ENCODE measurements around the gene GTPBP1. TPM values are rescaled to one million over a fixed set of nuclear protein-coding genes. Genes with fewer than 3 reads are reported as not detected.

The GTPBP1 gene
- total RNA-seq, 1 experiment from 2014 or later, result 108 TPM

DNA sequence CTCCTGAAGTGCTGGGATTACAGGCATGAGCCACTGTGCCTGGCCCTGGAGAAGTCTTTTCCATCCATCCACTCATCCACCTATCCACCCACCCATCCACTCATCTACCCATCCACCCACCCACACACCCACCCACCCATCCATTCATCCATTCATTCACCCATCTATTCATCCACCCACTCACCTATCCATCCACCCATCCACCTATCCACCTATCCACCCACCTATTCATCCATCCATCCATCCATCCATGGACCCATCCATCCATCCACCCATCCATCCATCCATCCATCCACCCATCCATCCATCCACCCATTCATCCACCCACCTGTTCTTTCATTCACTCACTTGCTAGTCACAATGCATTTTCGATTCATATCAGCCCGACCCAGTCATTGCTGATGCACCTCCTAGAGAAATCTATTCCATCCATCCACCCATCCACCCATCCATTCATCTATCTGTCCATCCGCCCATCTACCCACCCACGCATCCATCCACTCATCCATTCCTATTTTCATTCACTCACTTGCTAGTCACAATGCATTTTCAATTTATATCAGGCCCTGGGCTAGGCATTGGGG, 67.7 kb downstream of the GTPBP1 start:
- Mint-ChIP-seq H3K4me3 (no peak overlapping the region), H3K4me1 (peaks cover 4 to 17% of the 10 kb centered on the region in 2 experiments), H3K9me3 (no peaks in the 10 kb centered on the region), H3K27ac (no peak overlapping the region), H3K36me3 (ENCODE audit: insufficient read depth in 1 of 3, low read depth in 3 of 3) (no peaks in the 10 kb centered on the region), H3K27me3 (ENCODE audit: low read depth) (peaks cover 2% of the 10 kb centered on the region)
- no peak overlapping the region for H3K23ac ChIP-seq (ENCODE audit: insufficient read length, low read depth, low read length)
- H3K79me1 ChIP-seq (ENCODE audit: insufficient read depth, low read depth, low read length, poor library complexity, severe bottlenecking), result no peaks in the 10 kb centered on the region
- no peak overlapping the region for H2BK12ac ChIP-seq (ENCODE audit: insufficient read length, low read depth, low read length)
- no peaks in the 10 kb centered on the region for H3K79me2 ChIP-seq (ENCODE audit: insufficient read depth, low read length)
- no peak overlapping the region for H2BK5ac ChIP-seq (ENCODE audit: insufficient read length, low read length)
- WGBS (ENCODE audit: extremely low coverage, insufficient read length, low lambda C conversion rate), result no CpG with 5 or more reads among the region's 4 CpGs
- H3K18ac ChIP-seq (ENCODE audit: insufficient read length, low read depth, low read length), result no peak overlapping the region
- H4K5ac ChIP-seq (ENCODE audit: insufficient read length, low read depth, low read length), result no peak overlapping the region
- no peak overlapping the region for H4K91ac ChIP-seq (ENCODE audit: insufficient read length, low read depth, low read length)
- no peak overlapping the region for H3K14ac ChIP-seq (ENCODE audit: insufficient read depth, low read length)
- no peak overlapping the region for H3K4me2 ChIP-seq (ENCODE audit: insufficient read depth, insufficient read length, low read length)
- H3K56ac ChIP-seq (ENCODE audit: insufficient read length, low read depth, low read length), result no peak overlapping the region
- H2BK120ac ChIP-seq (ENCODE audit: low read depth, low read length, poor library complexity, severe bottlenecking), result no peak overlapping the region
- no peaks in the 10 kb centered on the region for H4K20me1 ChIP-seq (ENCODE audit: control insufficient read depth, insufficient read depth, insufficient read length)
- no peak overlapping the region for H3K9ac ChIP-seq (ENCODE audit: extremely low read depth, insufficient read length, low read length)
- H2AK5ac ChIP-seq (ENCODE audit: insufficient read length, low read length), result no peak overlapping the region
- no peak overlapping the region for H3T11ph ChIP-seq (ENCODE audit: low read length)
- no peaks in the 10 kb centered on the region for H3K9me3 ChIP-seq (ENCODE audit: control insufficient read depth, low read depth, low read length)
- H2BK20ac ChIP-seq (ENCODE audit: low read depth, low read length, poor library complexity, severe bottlenecking), result no peak overlapping the region
- no peak overlapping the region for H2AFZ ChIP-seq (ENCODE audit: low read length)
- no peak overlapping the region for H3K4ac ChIP-seq (ENCODE audit: low read depth, low read length)
- H3K27ac ChIP-seq (ENCODE audit: insufficient read length, low read depth, low read length), result no peak overlapping the region
- H3K4me1 ChIP-seq (ENCODE audit: insufficient read depth, low read length), result no peaks in the 10 kb centered on the region
- no peaks in the 10 kb centered on the region for H3K23me2 ChIP-seq (ENCODE audit: insufficient read length, low read depth, low read length, poor library complexity, severe bottlenecking)
- H3K27me3 ChIP-seq (ENCODE audit: insufficient read depth, low read length), result no peaks in the 10 kb centered on the region
- TF ChIP-seq, protein P1, sequence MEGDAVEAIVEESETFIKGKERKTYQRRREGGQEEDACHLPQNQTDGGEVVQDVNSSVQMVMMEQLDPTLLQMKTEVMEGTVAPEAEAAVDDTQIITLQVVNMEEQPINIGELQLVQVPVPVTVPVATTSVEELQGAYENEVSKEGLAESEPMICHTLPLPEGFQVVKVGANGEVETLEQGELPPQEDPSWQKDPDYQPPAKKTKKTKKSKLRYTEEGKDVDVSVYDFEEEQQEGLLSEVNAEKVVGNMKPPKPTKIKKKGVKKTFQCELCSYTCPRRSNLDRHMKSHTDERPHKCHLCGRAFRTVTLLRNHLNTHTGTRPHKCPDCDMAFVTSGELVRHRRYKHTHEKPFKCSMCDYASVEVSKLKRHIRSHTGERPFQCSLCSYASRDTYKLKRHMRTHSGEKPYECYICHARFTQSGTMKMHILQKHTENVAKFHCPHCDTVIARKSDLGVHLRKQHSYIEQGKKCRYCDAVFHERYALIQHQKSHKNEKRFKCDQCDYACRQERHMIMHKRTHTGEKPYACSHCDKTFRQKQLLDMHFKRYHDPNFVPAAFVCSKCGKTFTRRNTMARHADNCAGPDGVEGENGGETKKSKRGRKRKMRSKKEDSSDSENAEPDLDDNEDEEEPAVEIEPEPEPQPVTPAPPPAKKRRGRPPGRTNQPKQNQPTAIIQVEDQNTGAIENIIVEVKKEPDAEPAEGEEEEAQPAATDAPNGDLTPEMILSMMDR (conservative IDR thresholded peaks at IDR 0.05), result no peak
- H4K8ac ChIP-seq (replicated peaks; ENCODE audit: insufficient read length, low read depth, low read length), result no peak overlapping the region
- H2BK15ac ChIP-seq (ENCODE audit: low read depth, low read length), result no peak overlapping the region
- no peak for DNase-seq

All from H9 (cell line).